Tibial nerve (tissue), 3 donors: ENCODE data around the gene DAP3.

Experiments used
- EP300 ChIP-seq, 2 donors: sonication (generic); formaldehyde crosslinking; IDR thresholded peaks; one replicate each; pipeline ENCODE4 v1.6.1; 2017; ENCODE audit warnings: antibody characterized with exemption in 2 of 2, mild to moderate bottlenecking in 1 of 2
- POLR2A ChIP-seq, 2 donors: fragments of 450-650 bp; IDR thresholded peaks; one replicate each; pipeline ENCODE4 v1.6.1; 2017; ENCODE audit warnings: antibody characterized with exemption in 2 of 2, mild to moderate bottlenecking in 2 of 2, moderate library complexity in 2 of 2

DNA sequence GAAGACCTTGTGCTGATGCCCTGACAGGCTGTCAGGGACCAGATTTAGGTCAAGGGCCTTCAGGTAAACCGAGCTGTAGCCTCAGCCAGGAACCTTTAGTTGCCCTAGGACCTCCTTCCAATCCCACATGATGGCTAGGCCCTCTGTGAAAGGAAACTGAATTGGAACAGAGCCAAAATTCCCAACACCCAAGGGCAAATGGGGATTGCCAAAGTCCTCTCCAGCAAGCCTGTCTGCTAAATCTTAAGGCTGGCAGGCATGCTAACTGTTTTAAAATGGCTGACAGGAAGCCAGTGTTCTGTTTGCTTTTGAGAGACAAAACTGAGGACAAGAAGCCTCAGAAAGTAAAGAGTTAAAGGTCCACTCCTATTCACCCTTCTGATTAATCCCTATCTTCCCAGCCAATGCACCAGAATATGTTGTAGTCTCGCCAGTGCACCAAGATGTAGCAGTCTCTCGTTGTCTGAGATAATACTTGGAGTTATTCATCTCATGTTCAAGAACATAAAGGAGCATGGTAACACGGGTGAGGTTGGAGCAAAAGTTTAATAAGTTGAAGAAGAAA lies 43.8 kb upstream of the DAP3 start:
- TF ChIP-seq EP300 (IDR thresholded peaks at IDR 0.05) (no peak), POLR2A (IDR thresholded peaks at IDR 0.05) (no peak)
